IPS-11a (cell line): Measurements from ENCODE around the gene DMRTB1.

ENCODE experiments used
- H3K4me3 ChIP-seq: one replicate; pipeline ENCODE4 v1.5.1; 2013; ENCODE audit warnings: low read depth, low read length, control low read depth

Gene DMRTB1

GRCh38 chr1:53507116-53507820 is 48.1 kb downstream of the DMRTB1 start:
- no peak overlapping the region for H3K4me3 ChIP-seq

- H3K4me3 ChIP-seq = no peak overlapping the region
These were observed 49.1 kb downstream of the DMRTB1 start for GRCh38 chr1:53508056-53508990.

GRCh38 chr1:53508991-53509666 is 49.9 kb downstream of the DMRTB1 start:
- H3K4me3 ChIP-seq = no peak overlapping the region

- H3K4me3 ChIP-seq = no peak overlapping the region
These were observed 50.6 kb downstream of the DMRTB1 start for GRCh38 chr1:53509775-53510174.

- H3K4me3 ChIP-seq = no peak overlapping the region
These were observed 51.0 kb downstream of the DMRTB1 start for GRCh38 chr1:53510215-53510614.

GRCh38 chr1:53511323-53511932 is 52.2 kb downstream of the DMRTB1 start:
- no peak overlapping the region for H3K4me3 ChIP-seq

- H3K4me3 ChIP-seq = no peak overlapping the region
These were observed 53.0 kb downstream of the DMRTB1 start for GRCh38 chr1:53511933-53512806.

- no peak overlapping the region for H3K4me3 ChIP-seq
These were observed 53.9 kb downstream of the DMRTB1 start for GRCh38 chr1:53512807-53513755.

GRCh38 chr1:53513846-53514245 is 54.6 kb downstream of the DMRTB1 start:
- H3K4me3 ChIP-seq = no peak overlapping the region

GRCh38 chr1:53514436-53514835 is 55.2 kb downstream of the DMRTB1 start:
- no peak overlapping the region for H3K4me3 ChIP-seq

- H3K4me3 ChIP-seq = no peak overlapping the region
These were observed 57.0 kb downstream of the DMRTB1 start for GRCh38 chr1:53516181-53516580.
